ENCODE data around the gene MARK2. TPM values are rescaled to one million over a fixed set of nuclear protein-coding genes. Genes with fewer than 3 reads are reported as not detected.

Gene MARK2
- total RNA-seq, 2 experiments from 2014 or later: 57.2 to 57.9 TPM

- Mint-ChIP-seq H3K4me1 (peaks cover 3% of the 10 kb centered on the region), H3K9me3 (ENCODE audit: low read depth) (no peaks in the 10 kb centered on the region), H3K4me3 (no peak overlapping the region), H3K27ac (no peak overlapping the region), H3K27me3 (peaks cover 27% of the 10 kb centered on the region), H3K36me3 (no peaks in the 10 kb centered on the region)
- ATAC-seq: no peak
- CTCF ChIA-PET: interaction anchor here (1.7 to 3.6 kb wide), 2 partner anchors 23 to 85 kb away, joined by 8 to 19 read pairs; partner anchors contain the start of gene MARK2
- no peak for DNase-seq
Observed at GRCh38 chr11:63922673-63923192, 83.8 kb downstream of the MARK2 start.

DNA sequence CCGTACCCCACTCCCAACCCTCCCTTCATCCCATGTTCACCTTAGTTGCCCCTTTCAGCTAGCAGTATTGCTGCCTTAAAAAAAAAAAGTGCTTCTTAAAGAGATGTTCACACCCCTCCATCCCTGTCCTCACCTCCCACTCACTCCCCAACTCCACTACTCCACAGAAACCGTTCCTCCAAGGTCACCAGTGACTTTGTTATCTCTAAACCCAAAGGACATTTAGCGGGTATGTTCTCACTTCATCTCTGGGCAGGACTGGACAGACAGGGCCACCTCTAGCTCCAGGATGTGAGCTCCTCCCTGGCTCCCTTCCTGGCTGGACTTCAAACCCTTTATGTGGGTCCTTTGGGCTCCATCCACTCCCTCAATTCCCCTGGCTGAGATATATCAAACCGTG is 84.4 kb downstream of the MARK2 start:
- ATAC-seq: no peak
- no peak overlapping the region for H3K27ac Mint-ChIP-seq
- no peaks in the 10 kb centered on the region for H3K36me3 Mint-ChIP-seq
- H3K4me3 Mint-ChIP-seq: no peak overlapping the region
- H3K4me1 Mint-ChIP-seq: peaks cover 3% of the 10 kb centered on the region
- CTCF ChIA-PET: no interaction called here
- no peaks in the 10 kb centered on the region for H3K9me3 Mint-ChIP-seq (ENCODE audit: low read depth)
- no peak for DNase-seq
- H3K27me3 Mint-ChIP-seq: peaks cover 27% of the 10 kb centered on the region

GRCh38 chr11:63929616-63930015 is 90.7 kb downstream of the MARK2 start:
- H3K27me3 Mint-ChIP-seq: peaks cover 10% of the 10 kb centered on the region
- ATAC-seq (no peak), DNase-seq (no peak)
- H3K4me3 Mint-ChIP-seq: no peak overlapping the region
- no peaks in the 10 kb centered on the region for H3K36me3 Mint-ChIP-seq
- CTCF ChIA-PET: interaction anchor here (1.0 to 1.2 kb wide), 2 partner anchors 8 to 16 kb away, joined by 3 read pairs; no protein-coding TSS in a partner anchor
- H3K27ac Mint-ChIP-seq: no peak overlapping the region
- no peaks in the 10 kb centered on the region for H3K9me3 Mint-ChIP-seq (ENCODE audit: low read depth)
- H3K4me1 Mint-ChIP-seq: no peaks in the 10 kb centered on the region

DNA sequence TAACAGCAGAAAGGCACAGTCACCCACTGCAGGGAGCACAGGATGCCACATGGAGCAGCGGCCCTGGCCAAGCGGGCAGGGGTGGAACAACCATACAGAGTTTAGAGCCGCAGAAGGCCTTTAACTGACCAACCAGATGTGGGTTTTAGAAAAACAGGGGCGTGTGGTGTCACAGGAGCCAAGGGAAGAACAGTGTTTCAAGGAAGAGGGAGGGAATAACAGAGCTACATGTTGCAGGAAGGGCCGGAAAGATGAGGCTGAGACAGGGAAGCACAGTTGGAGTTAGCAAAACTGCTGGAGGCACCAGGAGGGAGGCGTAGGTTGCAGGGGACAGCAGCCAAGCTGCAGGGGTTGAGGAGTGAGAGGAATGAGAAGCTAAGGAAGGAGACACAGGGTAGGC is 92.1 kb downstream of the MARK2 start:
- CTCF ChIA-PET: interaction anchor here (1.0 kb wide), 1 partner anchor 24 kb away, joined by 3 read pairs; no protein-coding TSS in a partner anchor
- no peak overlapping the region for H3K4me3 Mint-ChIP-seq
- H3K4me1 Mint-ChIP-seq: no peaks in the 10 kb centered on the region
- ATAC-seq (no peak), DNase-seq (no peak)
- H3K27me3 Mint-ChIP-seq: peaks cover 7% of the 10 kb centered on the region
- no peaks in the 10 kb centered on the region for H3K36me3 Mint-ChIP-seq
- no peak overlapping the region for H3K27ac Mint-ChIP-seq
- no peaks in the 10 kb centered on the region for H3K9me3 Mint-ChIP-seq (ENCODE audit: low read depth)

DNA sequence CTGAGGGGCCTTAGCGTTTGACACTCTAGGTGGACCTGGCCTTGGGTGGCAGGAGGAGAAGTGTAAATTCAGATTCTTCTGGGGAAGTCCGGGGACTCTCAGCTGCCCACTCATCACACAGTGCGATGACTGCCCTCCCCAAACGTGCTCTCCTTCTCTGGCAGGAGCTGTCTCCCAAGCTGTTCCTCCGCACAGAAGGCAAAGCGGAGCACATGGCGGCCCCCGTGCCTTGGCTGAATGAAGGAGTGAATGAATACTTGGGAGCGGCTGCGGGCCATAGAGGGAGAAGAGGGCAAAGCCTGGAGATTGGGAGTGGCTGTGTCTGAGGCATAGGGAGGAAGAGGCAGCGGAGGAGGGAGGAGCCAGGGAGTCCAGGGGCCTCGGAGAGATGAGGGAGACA is 93.0 kb downstream of the MARK2 start:
- Mint-ChIP-seq H3K4me3 (no peak overlapping the region), H3K27me3 (peaks cover 3% of the 10 kb centered on the region), H3K27ac (no peak overlapping the region), H3K4me1 (no peaks in the 10 kb centered on the region), H3K36me3 (no peaks in the 10 kb centered on the region), H3K9me3 (ENCODE audit: low read depth) (no peaks in the 10 kb centered on the region)
- CTCF ChIA-PET: no interaction called here
- DNase-seq: no peak
- no peak for ATAC-seq

GRCh38 chr11:63933459-63933858 is 94.5 kb downstream of the MARK2 start:
- CTCF ChIA-PET: interaction anchor here (2.4 to 3.9 kb wide), 2 partner anchors 14 to 96 kb away, joined by 10 to 16 read pairs; partner anchors contain the start of gene MARK2
- no peaks in the 10 kb centered on the region for H3K36me3 Mint-ChIP-seq
- DNase-seq (no peak), ATAC-seq (no peak)
- no peak overlapping the region for H3K27ac Mint-ChIP-seq
- no peaks in the 10 kb centered on the region for H3K9me3 Mint-ChIP-seq (ENCODE audit: low read depth)
- peaks cover 9% of the 10 kb centered on the region for H3K4me1 Mint-ChIP-seq
- H3K27me3 Mint-ChIP-seq: peaks cover 3% of the 10 kb centered on the region
- H3K4me3 Mint-ChIP-seq: no peak overlapping the region

DNA sequence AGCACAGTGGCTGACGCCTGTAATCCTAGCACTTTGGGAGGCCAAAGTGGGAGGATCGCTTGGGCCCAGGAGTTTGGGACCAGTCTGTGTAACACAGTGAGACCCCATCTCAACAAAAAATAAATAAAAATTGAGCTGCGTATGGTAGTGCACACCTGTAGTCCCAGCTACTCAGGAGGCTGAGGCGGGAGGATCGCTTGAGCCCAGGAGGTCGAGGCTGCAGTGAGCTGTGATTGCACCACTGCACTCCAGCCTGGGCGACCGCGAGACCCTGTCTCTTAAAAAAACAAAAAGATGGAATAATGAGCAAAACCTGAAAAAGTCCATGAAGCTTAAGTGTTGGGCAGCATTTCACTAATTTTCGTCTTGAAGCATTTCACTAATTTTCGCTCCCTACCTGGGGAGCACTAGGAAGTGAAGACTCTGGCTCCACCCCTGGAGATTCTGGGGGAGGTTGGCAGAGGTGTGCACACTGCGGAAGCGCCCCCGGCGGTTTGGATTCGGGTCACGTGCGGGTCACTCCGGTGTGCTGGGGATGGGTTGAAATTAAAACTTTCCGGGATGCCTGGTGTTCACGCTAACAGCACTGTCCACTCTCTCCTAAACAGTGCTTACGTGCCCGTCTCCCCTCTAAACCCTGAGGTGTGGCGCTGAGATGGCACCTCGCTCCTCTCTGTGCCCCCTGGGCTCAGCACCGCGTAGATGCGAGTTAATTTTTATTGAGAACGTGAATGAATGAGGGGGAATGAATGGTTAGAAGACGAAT is 99.0 kb downstream of the MARK2 start:
- Mint-ChIP-seq H3K9me3 (ENCODE audit: low read depth) (no peaks in the 10 kb centered on the region), H3K4me1 (peaks cover 27% of the 10 kb centered on the region), H3K4me3 (peak overlapping the region; percentile 87), H3K27me3 (no peaks in the 10 kb centered on the region), H3K27ac (peak overlapping the region; percentile 89), H3K36me3 (peaks cover 9% of the 10 kb centered on the region)
- DNase-seq (peak; percentile 55), ATAC-seq (peak; percentile 18)
- CTCF ChIA-PET: interaction anchor here (0.9 kb wide), 1 partner anchor 100 kb away, joined by 5 read pairs; no protein-coding TSS in a partner anchor

DNA sequence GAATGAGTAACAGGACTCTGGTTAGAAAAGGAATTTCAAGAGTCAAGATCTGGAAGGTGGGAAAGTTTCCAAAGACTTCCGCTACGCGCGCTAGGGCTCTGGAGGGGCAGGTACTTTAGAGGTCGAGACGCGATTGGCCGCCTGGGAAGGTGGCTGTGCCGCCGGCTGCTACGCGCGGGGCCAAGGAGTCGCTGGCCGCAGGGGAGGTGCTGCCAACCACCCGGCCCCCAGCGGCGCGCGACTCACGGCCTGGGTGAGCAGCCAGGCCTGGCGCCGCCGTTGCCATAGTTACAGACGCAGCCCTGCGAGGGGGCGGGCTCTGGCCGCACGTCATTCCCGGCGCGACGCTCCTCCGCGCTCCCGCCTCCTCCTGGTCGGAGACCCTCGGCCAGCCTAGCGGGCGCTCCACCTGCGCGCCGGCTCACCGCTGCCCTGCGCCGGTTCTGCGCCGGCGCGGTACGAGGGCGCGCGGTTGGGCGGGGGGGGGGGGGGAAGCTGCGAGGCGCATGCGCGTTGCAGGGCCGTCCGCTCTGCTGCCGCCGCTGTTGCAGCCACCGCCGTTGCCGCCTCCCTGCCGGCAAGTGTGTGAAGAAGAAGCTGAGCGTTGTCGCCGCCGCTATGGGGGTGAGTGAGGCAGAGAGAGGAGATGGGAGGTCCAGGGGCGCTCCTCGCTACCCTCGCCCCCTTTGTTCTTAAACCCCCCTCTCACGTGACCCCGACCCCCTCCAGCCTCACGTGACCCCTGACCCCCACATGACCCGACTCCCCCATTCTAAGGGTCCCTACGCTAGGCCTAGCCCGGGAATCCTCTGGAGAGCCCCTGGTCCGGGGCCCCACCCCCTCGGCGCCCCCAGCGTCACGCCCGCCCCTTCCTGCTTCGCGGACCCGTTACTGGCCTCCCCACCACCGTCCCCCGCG is 99.8 kb downstream of the MARK2 start, which contains the start of gene NAA40:
Gene NAA40 (plus strand): TSS at position 524 of the 918 bp plus-strand sequence. CDS start 95 bp downstream, at position 619.
- Mint-ChIP-seq H3K36me3 (peaks cover 9% of the 10 kb centered on the region), H3K4me1 (peaks cover 27% of the 10 kb centered on the region), H3K27ac (peak within 1 kb of the TSS; percentile 89), H3K27me3 (no peaks in the 10 kb centered on the region), H3K9me3 (ENCODE audit: low read depth) (no peaks in the 10 kb centered on the region), H3K4me3 (peak within 1 kb of the TSS; percentile 87)
- CTCF ChIA-PET: interaction anchor here (0.9 kb wide), 1 partner anchor 101 kb away, joined by 5 read pairs; no protein-coding TSS in a partner anchor
- DNase-seq (peak; percentile 96), ATAC-seq (peak; percentile 94)

GRCh38 chr11:63939397-63939891 is 100.5 kb downstream of the MARK2 start:
- peak overlapping the region; percentile 83 for H3K27ac Mint-ChIP-seq
- CTCF ChIA-PET: no interaction called here
- H3K9me3 Mint-ChIP-seq (ENCODE audit: low read depth): no peaks in the 10 kb centered on the region
- peaks cover 30% of the 10 kb centered on the region for H3K4me1 Mint-ChIP-seq
- DNase-seq: no peak
- peak overlapping the region; percentile 87 for H3K4me3 Mint-ChIP-seq
- no peak for ATAC-seq
- H3K27me3 Mint-ChIP-seq: no peaks in the 10 kb centered on the region
- H3K36me3 Mint-ChIP-seq: peaks cover 9% of the 10 kb centered on the region

GRCh38 chr11:63940786-63941185 is 101.9 kb downstream of the MARK2 start:
- no peak overlapping the region for H3K27ac Mint-ChIP-seq
- no peaks in the 10 kb centered on the region for H3K9me3 Mint-ChIP-seq (ENCODE audit: low read depth)
- H3K4me1 Mint-ChIP-seq: peaks cover 31% of the 10 kb centered on the region
- H3K4me3 Mint-ChIP-seq: peak overlapping the region; percentile 60
- H3K36me3 Mint-ChIP-seq: peaks cover 10% of the 10 kb centered on the region
- ATAC-seq (no peak), DNase-seq (no peak)
- no peaks in the 10 kb centered on the region for H3K27me3 Mint-ChIP-seq
- CTCF ChIA-PET: no interaction called here

- Mint-ChIP-seq H3K36me3 (peaks cover 15% of the 10 kb centered on the region), H3K27me3 (no peaks in the 10 kb centered on the region), H3K27ac (no peak overlapping the region), H3K9me3 (ENCODE audit: low read depth) (no peaks in the 10 kb centered on the region), H3K4me1 (peaks cover 32% of the 10 kb centered on the region), H3K4me3 (no peak overlapping the region)
- DNase-seq (no peak), ATAC-seq (no peak)
- CTCF ChIA-PET: interaction anchor here (1.1 to 5.4 kb wide), 2 partner anchors 9 to 105 kb away, joined by 5 to 136 read pairs; partner anchors contain the start of gene MARK2
Observed at GRCh38 chr11:63941901-63942300, 103.0 kb downstream of the MARK2 start.

GRCh38 chr11:63942803-63943202 is 103.9 kb downstream of the MARK2 start:
- H3K4me1 Mint-ChIP-seq: peaks cover 30% of the 10 kb centered on the region
- CTCF ChIA-PET: interaction anchor here (1.1 to 5.4 kb wide), 3 partner anchors 8 to 210 kb away, joined by 3 to 136 read pairs (median 5); partner anchors contain the start of gene MARK2
- no peak for ATAC-seq
- H3K4me3 Mint-ChIP-seq: no peak overlapping the region
- no peaks in the 10 kb centered on the region for H3K9me3 Mint-ChIP-seq (ENCODE audit: low read depth)
- H3K36me3 Mint-ChIP-seq: peaks cover 17% of the 10 kb centered on the region
- no peaks in the 10 kb centered on the region for H3K27me3 Mint-ChIP-seq
- no peak overlapping the region for H3K27ac Mint-ChIP-seq
- no peak for DNase-seq

GRCh38 chr11:63944987-63945386 is 106.1 kb downstream of the MARK2 start:
- Mint-ChIP-seq H3K36me3 (peaks cover 14% of the 10 kb centered on the region), H3K4me3 (no peak overlapping the region), H3K9me3 (ENCODE audit: low read depth) (no peaks in the 10 kb centered on the region), H3K4me1 (peaks cover 26% of the 10 kb centered on the region), H3K27me3 (no peaks in the 10 kb centered on the region), H3K27ac (no peak overlapping the region)
- DNase-seq: no peak
- no peak for ATAC-seq
- CTCF ChIA-PET: interaction anchor here (0.9 to 5.4 kb wide), 17 partner anchors 8 to 177 kb away, joined by 3 to 136 read pairs (median 6); partner anchors contain the start of genes MARK2 and ZFTA

All from activated CD8-positive, alpha-beta memory T cell treated with anti-CD3 and anti-CD28 coated beads, Interleukin-2, amount 10 ng/mL, durations not matched to agents 7 days and 5 days (primary cell).